IMR-90 (cell line): ENCODE results near the gene STAC3. TPM values are rescaled to one million over a fixed set of nuclear protein-coding genes. Genes with fewer than 3 reads are reported as not detected.

Source experiments
- ATAC-seq: fragments of 200-7000 bp; cut with Tn5 transposase; 2 replicates; pipeline ENCODE4 v1.9.1; 2020; ENCODE audit warnings: low read depth, mild to moderate bottlenecking, moderate library complexity
- BruUV-seq: library from RNA; stranded (reverse); fragments of 400-500 nt; replicated peaks from 2 replicates; lab custom pipeline; 2021; lab: Mats Ljungman, UMichigan
- CTCF ChIA-PET: fragments of 300-600 bp; formaldehyde crosslinking; extraction: SDS; loops from one replicate; lab custom pipeline; 2021; ENCODE audit warnings: antibody characterized with exemption; lab: Yijun Ruan, JAX
- POLR2A ChIA-PET: fragments of 300-600 bp; sonication (Branson Sonifier 250); formaldehyde crosslinking; loops from one replicate; lab custom pipeline; 2022; ENCODE audit warnings: antibody characterized with exemption; ENCODE audit not compliant: unreplicated experiment; lab: Charles Lee
- DNase-seq: peaks from one replicate; pipeline ENCODE4 v3.0.0; 2013
- H2AFZ ChIP-seq: replicated peaks from 2 replicates; pipeline ENCODE3; 2013; ENCODE audit warnings: low read length, mild to moderate bottlenecking; ENCODE audit not compliant: poor library complexity
- H2AK5ac ChIP-seq: 2 replicates; pipeline ENCODE4 v1.6.1; 2013; ENCODE audit warnings: low read depth, low read length, inconsistent platforms
- H2AK9ac ChIP-seq: replicated peaks from 2 replicates; pipeline ENCODE3; 2013; ENCODE audit warnings: mild to moderate bottlenecking, low read depth, low read length, moderate library complexity; ENCODE audit not compliant: poor library complexity
- H2BK120ac ChIP-seq: 2 replicates; pipeline ENCODE4 v1.6.1; 2013; ENCODE audit warnings: low read depth, low read length, inconsistent platforms
- H2BK15ac ChIP-seq: 3 replicates; pipeline ENCODE4 v1.6.1; 2013; ENCODE audit warnings: low read depth, low read length, inconsistent platforms
- H2BK20ac ChIP-seq: 2 replicates; pipeline ENCODE4 v1.6.1; 2013; ENCODE audit warnings: low read depth, mild to moderate bottlenecking, inconsistent platforms, low read length, moderate library complexity
- H2BK5ac ChIP-seq: 2 replicates; pipeline ENCODE4 v1.6.1; 2013; ENCODE audit warnings: mild to moderate bottlenecking, low read depth, low read length, inconsistent platforms; ENCODE audit not compliant: poor library complexity, severe bottlenecking
- H3K14ac ChIP-seq: replicated peaks from 2 replicates; pipeline ENCODE4 v1.6.1; 2013; ENCODE audit warnings: low read depth, low read length, inconsistent platforms
- H3K18ac ChIP-seq: 2 replicates; pipeline ENCODE4 v1.6.1; 2013; ENCODE audit warnings: low read depth, low read length, control low read depth
- H3K23ac ChIP-seq: 2 replicates; pipeline ENCODE4 v1.6.1; 2013; ENCODE audit warnings: low read depth, low read length, inconsistent platforms
- H3K27ac ChIP-seq: 2 replicates; pipeline ENCODE4 v1.5.1; 2013; ENCODE audit warnings: mild to moderate bottlenecking, control low read depth, low read length; ENCODE audit not compliant: insufficient read depth
- H3K27me3 ChIP-seq: 2 replicates; pipeline ENCODE4 v1.6.1; 2013; ENCODE audit warnings: low read length; ENCODE audit not compliant: control insufficient read depth, insufficient read depth
- H3K36me3 ChIP-seq: 2 replicates; pipeline ENCODE4 v1.6.1; 2013; ENCODE audit warnings: low read length, mixed read lengths; ENCODE audit not compliant: control insufficient read depth, insufficient read depth
- H3K4ac ChIP-seq: 2 replicates; pipeline ENCODE4 v1.6.1; 2013; ENCODE audit warnings: low read depth, low read length, inconsistent platforms
- H3K4me1 ChIP-seq: 2 replicates; pipeline ENCODE4 v1.6.1; 2013; ENCODE audit warnings: low read length, mixed read lengths; ENCODE audit not compliant: control insufficient read depth, insufficient read depth
- H3K4me2 ChIP-seq: 2 replicates; pipeline ENCODE4 v1.6.1; 2013; ENCODE audit warnings: low read depth, mild to moderate bottlenecking, control low read depth, low read length, moderate library complexity
- H3K4me3 ChIP-seq: 2 replicates; pipeline ENCODE4 v1.5.1; 2013; ENCODE audit warnings: low read depth, mild to moderate bottlenecking, control low read depth, low read length, moderate library complexity; ENCODE audit not compliant: insufficient read depth
- H3K56ac ChIP-seq: 2 replicates; pipeline ENCODE4 v1.6.1; 2013; ENCODE audit warnings: low read length, inconsistent platforms; ENCODE audit not compliant: insufficient read depth; ENCODE audit errors: extremely low read depth
- H3K79me1 ChIP-seq, 2 experiments: 2 replicates each; pipeline ENCODE4 v1.6.1; 2013; ENCODE audit warnings: low read length in 2 of 2, inconsistent platforms in 1 of 2, low read depth in 1 of 2
- H3K9ac ChIP-seq: 2 replicates; pipeline ENCODE4 v1.6.1; 2013; ENCODE audit warnings: low read depth, low read length, control low read depth
- H3K9me1 ChIP-seq: 2 replicates; pipeline ENCODE4 v1.6.1; 2013; ENCODE audit warnings: low read length, inconsistent platforms; ENCODE audit not compliant: insufficient read depth
- H3K9me3 ChIP-seq: 2 replicates; pipeline ENCODE4 v1.6.1; 2013; ENCODE audit warnings: low read length; ENCODE audit not compliant: control insufficient read depth, insufficient read depth
- H4K20me1 ChIP-seq: 2 replicates; pipeline ENCODE4 v1.6.1; 2013; ENCODE audit warnings: low read length, inconsistent platforms; ENCODE audit not compliant: insufficient read depth
- H4K5ac ChIP-seq: 2 replicates; pipeline ENCODE4 v1.6.1; 2013; ENCODE audit warnings: mild to moderate bottlenecking, low read depth, low read length, control low read depth
- H4K8ac ChIP-seq, 2 experiments: 2 replicates each; pipeline ENCODE4 v1.6.1; 2013; ENCODE audit warnings: low read depth in 2 of 2, low read length in 2 of 2, control low read depth in 1 of 2, inconsistent platforms in 1 of 2
- H4K91ac ChIP-seq: 2 replicates; pipeline ENCODE4 v1.6.1; 2013; ENCODE audit warnings: low read depth, low read length, inconsistent platforms; ENCODE audit not compliant: insufficient read depth
- BHLHE40 ChIP-seq: fragments of 150-350 bp; IDR thresholded peaks from 2 replicates; pipeline ENCODE4 v1.6.1; 2016; ENCODE audit warnings: mild to moderate bottlenecking, low read depth, low read length
- CEBPB ChIP-seq: IDR thresholded peaks from 2 replicates; pipeline ENCODE4 v1.6.1; 2012; ENCODE audit warnings: low read depth, low read length, improper control_type of control experiment
- CHD1 ChIP-seq: IDR thresholded peaks from 2 replicates; pipeline ENCODE4 v1.6.1; 2012; ENCODE audit warnings: low read depth, low read length, improper control_type of control experiment
- FOS ChIP-seq: fragments of 150-350 bp; IDR thresholded peaks from 2 replicates; pipeline ENCODE4 v1.6.1; 2016; ENCODE audit warnings: low read depth, low read length
- MAFK ChIP-seq: IDR thresholded peaks from 2 replicates; pipeline ENCODE4 v1.6.1; 2012; ENCODE audit warnings: low read depth, low read length, improper control_type of control experiment
- MAZ ChIP-seq: IDR thresholded peaks from 2 replicates; pipeline ENCODE4 v1.6.1; 2012; ENCODE audit warnings: low read depth, mild to moderate bottlenecking, low read length, improper control_type of control experiment, moderate library complexity, borderline replicate concordance
- MXI1 ChIP-seq: IDR thresholded peaks from 2 replicates; pipeline ENCODE4 v1.6.1; 2012; ENCODE audit warnings: low read depth, mild to moderate bottlenecking, low read length, moderate library complexity, borderline replicate concordance
- NFE2L2 ChIP-seq: fragments of 150-350 bp; IDR thresholded peaks from 2 replicates; pipeline ENCODE4 v1.6.1; 2016; ENCODE audit warnings: low read depth, mild to moderate bottlenecking, low read length
- POLR2A ChIP-seq: IDR thresholded peaks from 2 replicates; pipeline ENCODE4 v1.6.1; 2012; ENCODE audit warnings: mild to moderate bottlenecking, low read depth, low read length
- RAD21 ChIP-seq: IDR thresholded peaks from 2 replicates; pipeline ENCODE4 v1.6.1; 2012; ENCODE audit warnings: low read length, improper control_type of control experiment
- RCOR1 ChIP-seq: IDR thresholded peaks from 2 replicates; pipeline ENCODE4 v1.6.1; 2012; ENCODE audit warnings: mild to moderate bottlenecking, low read length, improper control_type of control experiment; ENCODE audit not compliant: insufficient replicate concordance
- RFX5 ChIP-seq: IDR thresholded peaks from 2 replicates; pipeline ENCODE4 v1.8.0; 2012; ENCODE audit warnings: low read depth, mild to moderate bottlenecking, low read length, moderate library complexity
- SMC3 ChIP-seq: fragments of 150-350 bp; IDR thresholded peaks from 2 replicates; pipeline ENCODE4 v1.6.1; 2016; ENCODE audit warnings: low read depth, mild to moderate bottlenecking, antibody characterized with exemption, low read length, moderate library complexity
- WGBS, 2 experiments: methylation state at CpG; one replicate each; pipeline versions ENCODE4 v1.1.5 to v1.1.7; 2013; ENCODE audit warnings: missing lambda C conversion rate in 2 of 2; ENCODE audit not compliant: insufficient read length in 1 of 2; ENCODE audit errors: extremely low coverage in 2 of 2; 5-methylcytosine and 5-hydroxymethylcytosine counted together
- dilution Hi-C: fragments of 300-500 bp; cut with HindIII; formaldehyde crosslinking; loops from one replicate; pipeline ENCODE4 v1.14.3; 2018; ENCODE audit warnings: low sequenced_read_pairs; ENCODE audit not compliant: unreplicated experiment
- in situ Hi-C: fragments of 300-500 bp; cut with MboI; formaldehyde crosslinking; loops from 3 replicates; pipeline ENCODE4 v1.14.3; 2019; ENCODE audit warnings: low sequenced_read_pairs, inconsistent platforms, mixed read lengths
- intact Hi-C: fragments of 100-400 bp; cut with micrococcal nuclease; formaldehyde crosslinking; loops from 2 replicates; pipeline ENCODE4 v1.10.0; 2022
- polyA plus RNA-seq, 3 experiments: library from polyadenylated mRNA; depleted of rRNA; stranded (reverse); fragments of >200 nt; gene quantifications; 2 replicates each; pipeline ENCODE4 v1.2.3, GENCODE V29; 2012; ENCODE audit warnings: low replicate concordance in 1 of 3
- total RNA-seq: library from RNA; depleted of rRNA; stranded (reverse); fragments of >200 nt; gene quantifications from 2 replicates; pipeline ENCODE4 v1.2.3, GENCODE V29; 2012
- TF ChIP-seq, protein P1 (sequence below): fragments of 150-350 bp; IDR thresholded peaks from 2 replicates; pipeline ENCODE4 v1.6.1; 2016; ENCODE audit warnings: low read depth, mild to moderate bottlenecking, low read length, moderate library complexity, borderline replicate concordance
- TF ChIP-seq, protein P2 (sequence below): conservative IDR thresholded peaks from 2 replicates; pipeline ENCODE4 v1.5.1; 2012; ENCODE audit warnings: mild to moderate bottlenecking, low read depth, low read length, improper control_type of control experiment
- TF ChIP-seq, protein P3 (sequence below): fragments of 150-350 bp; IDR thresholded peaks from 2 replicates; pipeline ENCODE4 v1.6.1; 2017; ENCODE audit warnings: mild to moderate bottlenecking, antibody characterized with exemption, low read length, low read depth

STAC3 gene
- total and polyA plus RNA-seq, 2 of the 4 experiments (the other 2 are of a cell fraction) = 0.18 to 0.67 TPM

DNA sequence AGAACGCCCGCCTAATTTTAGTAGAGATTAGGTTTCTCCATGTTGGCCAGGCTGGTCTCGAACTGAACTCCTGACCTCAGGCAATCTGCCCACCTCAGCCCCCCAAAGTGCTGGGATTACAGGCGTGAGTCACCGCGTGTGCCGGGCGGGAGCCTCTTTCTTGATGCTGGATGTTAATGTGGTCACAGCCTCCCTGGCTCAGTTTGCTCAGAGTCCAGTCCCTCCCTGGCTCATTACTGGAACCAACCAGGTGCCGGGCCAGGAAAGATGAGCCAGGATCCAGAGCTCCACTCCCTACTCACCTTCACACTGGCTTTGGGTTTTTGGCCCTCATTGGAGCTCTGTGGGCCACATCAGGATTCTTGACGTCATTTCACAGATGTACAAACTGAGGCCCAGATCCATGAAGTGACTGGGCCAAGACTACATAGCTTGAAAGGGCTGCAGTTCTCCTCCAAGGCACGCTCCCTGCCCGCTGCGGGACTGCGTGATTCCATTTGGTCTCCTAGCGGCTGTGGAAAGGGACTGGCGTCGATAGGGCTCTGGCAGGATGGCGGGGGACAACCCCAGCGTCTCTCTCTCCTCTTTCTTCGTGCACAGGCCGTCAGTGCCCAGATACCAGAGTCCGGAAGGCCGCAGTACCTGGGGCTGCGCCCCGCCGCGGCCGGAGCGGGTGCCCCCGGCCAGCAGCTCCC is 26.6 kb downstream of the STAC3 start:
- POLR2A ChIA-PET = no interaction called here
- in situ Hi-C loops (no loop called here), intact Hi-C loops (no loop called here)

More for the DNA sequence above, 26.6 kb downstream of the STAC3 start:
- Histone ChIP-seq H2BK120ac (no peak overlapping the region), H4K5ac (no peak overlapping the region), H2AK5ac (peak overlapping the region; percentile 44; the same call in 1 of the 2 replicates), H4K20me1 (peaks cover 4% of the 10 kb centered on the region), H3K27ac (no peak overlapping the region), H3K4me1 (peaks cover 6% of the 10 kb centered on the region; the same call in 1 of the 2 replicates), H3K4me3 (no peak overlapping the region), H3K27me3 (peaks cover 37% of the 10 kb centered on the region), H3K56ac (no peak overlapping the region), H3K4ac (no peak overlapping the region), H2BK20ac (no peak overlapping the region), H2AK9ac (no peak overlapping the region), H3K36me3 (no peaks in the 10 kb centered on the region), H2AFZ (no peak overlapping the region), H3K9ac (no peak overlapping the region), H2BK5ac (no peak overlapping the region), H3K4me2 (no peak overlapping the region), H3K14ac (no peak overlapping the region), H3K9me3 (no peaks in the 10 kb centered on the region), H3K23ac (no peak overlapping the region), H3K9me1 (peaks cover 6% of the 10 kb centered on the region), H2BK15ac (no peak overlapping the region), H4K8ac (no peak overlapping the region), H3K79me1 (peaks cover 0 to 7% of the 10 kb centered on the region in 2 experiments; a peak in 2 of 4 replicates), H3K18ac (no peak overlapping the region), H4K91ac (no peak overlapping the region)
- TF ChIP-seq FOS (no peak), RFX5 (no peak), MXI1 (no peak), CHD1 (no peak), MAFK (no peak), RAD21 (no peak), RCOR1 (no peak), NFE2L2 (no peak), MAZ (no peak), POLR2A (no peak), BHLHE40 (no peak), SMC3 (no peak), CEBPB (no peak)
- TF ChIP-seq, protein P1, sequence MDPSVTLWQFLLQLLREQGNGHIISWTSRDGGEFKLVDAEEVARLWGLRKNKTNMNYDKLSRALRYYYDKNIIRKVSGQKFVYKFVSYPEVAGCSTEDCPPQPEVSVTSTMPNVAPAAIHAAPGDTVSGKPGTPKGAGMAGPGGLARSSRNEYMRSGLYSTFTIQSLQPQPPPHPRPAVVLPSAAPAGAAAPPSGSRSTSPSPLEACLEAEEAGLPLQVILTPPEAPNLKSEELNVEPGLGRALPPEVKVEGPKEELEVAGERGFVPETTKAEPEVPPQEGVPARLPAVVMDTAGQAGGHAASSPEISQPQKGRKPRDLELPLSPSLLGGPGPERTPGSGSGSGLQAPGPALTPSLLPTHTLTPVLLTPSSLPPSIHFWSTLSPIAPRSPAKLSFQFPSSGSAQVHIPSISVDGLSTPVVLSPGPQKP = no peak
- TF ChIP-seq, protein P2, sequence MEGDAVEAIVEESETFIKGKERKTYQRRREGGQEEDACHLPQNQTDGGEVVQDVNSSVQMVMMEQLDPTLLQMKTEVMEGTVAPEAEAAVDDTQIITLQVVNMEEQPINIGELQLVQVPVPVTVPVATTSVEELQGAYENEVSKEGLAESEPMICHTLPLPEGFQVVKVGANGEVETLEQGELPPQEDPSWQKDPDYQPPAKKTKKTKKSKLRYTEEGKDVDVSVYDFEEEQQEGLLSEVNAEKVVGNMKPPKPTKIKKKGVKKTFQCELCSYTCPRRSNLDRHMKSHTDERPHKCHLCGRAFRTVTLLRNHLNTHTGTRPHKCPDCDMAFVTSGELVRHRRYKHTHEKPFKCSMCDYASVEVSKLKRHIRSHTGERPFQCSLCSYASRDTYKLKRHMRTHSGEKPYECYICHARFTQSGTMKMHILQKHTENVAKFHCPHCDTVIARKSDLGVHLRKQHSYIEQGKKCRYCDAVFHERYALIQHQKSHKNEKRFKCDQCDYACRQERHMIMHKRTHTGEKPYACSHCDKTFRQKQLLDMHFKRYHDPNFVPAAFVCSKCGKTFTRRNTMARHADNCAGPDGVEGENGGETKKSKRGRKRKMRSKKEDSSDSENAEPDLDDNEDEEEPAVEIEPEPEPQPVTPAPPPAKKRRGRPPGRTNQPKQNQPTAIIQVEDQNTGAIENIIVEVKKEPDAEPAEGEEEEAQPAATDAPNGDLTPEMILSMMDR = no peak
- TF ChIP-seq, protein P3, sequence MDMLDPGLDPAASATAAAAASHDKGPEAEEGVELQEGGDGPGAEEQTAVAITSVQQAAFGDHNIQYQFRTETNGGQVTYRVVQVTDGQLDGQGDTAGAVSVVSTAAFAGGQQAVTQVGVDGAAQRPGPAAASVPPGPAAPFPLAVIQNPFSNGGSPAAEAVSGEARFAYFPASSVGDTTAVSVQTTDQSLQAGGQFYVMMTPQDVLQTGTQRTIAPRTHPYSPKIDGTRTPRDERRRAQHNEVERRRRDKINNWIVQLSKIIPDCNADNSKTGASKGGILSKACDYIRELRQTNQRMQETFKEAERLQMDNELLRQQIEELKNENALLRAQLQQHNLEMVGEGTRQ = no peak
- no TSS peak for BruUV-seq
- no peak for DNase-seq
- 58% methylated on average over 14 of the region's 30 CpGs; no CpG with 5 or more reads in 1 of the 2 experiments for WGBS, 2 experiments
- no peak for ATAC-seq
- dilution Hi-C loops = no loop called here
- CTCF ChIA-PET = no interaction called here
